Measurements from ENCODE around the gene EHF.
A peak's percentile ranks its signal among the peaks of the same experiment; 100 is the strongest.

EHF gene

DNA sequence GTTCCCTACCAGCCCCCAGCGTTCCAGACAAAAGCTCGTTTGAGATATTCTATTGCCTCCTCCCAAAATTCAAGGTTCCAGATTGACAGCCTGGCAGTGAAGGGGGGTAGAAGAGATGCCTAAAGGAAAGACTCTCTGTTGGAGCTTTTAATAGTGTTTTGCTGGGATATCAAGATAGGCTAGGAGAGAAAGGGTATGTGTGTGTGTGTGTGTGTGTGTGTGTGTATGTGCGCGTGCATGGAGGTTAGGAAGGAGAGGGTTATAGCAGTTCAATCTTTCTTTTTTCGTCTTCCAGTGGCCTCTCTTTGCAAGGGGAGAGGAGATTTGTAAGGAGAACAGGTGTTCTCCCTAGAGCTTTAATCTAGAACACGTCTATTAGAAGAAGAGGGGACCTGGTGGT is 22.0 kb downstream of the EHF start:
- Histone ChIP-seq H3K36me3 (replicated peaks in 1 of 2; ENCODE audit: control insufficient read depth in 2 of 2, insufficient read depth in 2 of 2, low read length in 2 of 2) (no peaks in the 10 kb centered on the region), H3K79me1 (ENCODE audit: low read depth, low read length) (no peaks in the 10 kb centered on the region), H3K27ac (replicated peaks; ENCODE audit: low read length) (no peak overlapping the region), H3K9me3 (replicated peaks in 1 of 2; ENCODE audit: control insufficient read depth in 2 of 2, insufficient read depth in 1 of 2, low read depth in 1 of 2, low read length in 2 of 2) (no peaks in the 10 kb centered on the region), H3K9ac (ENCODE audit: low read depth, low read length, poor library complexity) (no peak overlapping the region), H3K4ac (ENCODE audit: low read length) (no peak overlapping the region), H2AFZ (ENCODE audit: low read length) (no peak overlapping the region), H3K14ac (ENCODE audit: low read length) (no peak overlapping the region), H2BK12ac (ENCODE audit: low read length) (no peak overlapping the region), H2AK5ac (ENCODE audit: low read depth, low read length) (no peak overlapping the region), H3K4me1 (ENCODE audit: control insufficient read depth in 2 of 2, insufficient read depth in 1 of 2, low read depth in 1 of 2, low read length in 2 of 2) (peaks cover 6 to 7% of the 10 kb centered on the region in 2 donors), H4K91ac (ENCODE audit: low read depth, low read length, poor library complexity) (no peak overlapping the region), H3K18ac (ENCODE audit: low read length) (no peak overlapping the region), H4K8ac (ENCODE audit: low read depth, low read length) (no peak overlapping the region), H2BK5ac (ENCODE audit: low read length) (no peak overlapping the region), H3K4me3 (ENCODE audit: low read length in 2 of 2) (no peak overlapping the region), H3K23ac (ENCODE audit: low read depth, low read length, poor library complexity) (no peak overlapping the region), H3K4me2 (ENCODE audit: insufficient read depth, low read length, poor library complexity, severe bottlenecking) (no peak overlapping the region), H3K27me3 (ENCODE audit: control insufficient read depth in 3 of 3, insufficient read depth in 3 of 3, low read depth in 1 of 3, low read length in 3 of 3) (no peaks in the 10 kb centered on the region), H2BK15ac (ENCODE audit: low read length) (no peak overlapping the region), H2BK120ac (ENCODE audit: low read depth, low read length) (no peak overlapping the region)
- no peak for DNase-seq (ENCODE audit: low spot score)
- WGBS, 2 donors (ENCODE audit: extremely low coverage in 2 of 2, insufficient read length in 2 of 2, insufficient replicate concordance in 1 of 2): no CpG with 5 or more reads among the region's 6 CpGs

GRCh38 chr11:34643311-34643710 is 22.4 kb downstream of the EHF start:
- H3K4me3 ChIP-seq (ENCODE audit: low read length in 2 of 2): no peak overlapping the region
- H3K79me1 ChIP-seq (ENCODE audit: low read depth, low read length): no peaks in the 10 kb centered on the region
- no peak overlapping the region for H2AFZ ChIP-seq (ENCODE audit: low read length)
- H2BK12ac ChIP-seq (ENCODE audit: low read length): no peak overlapping the region
- no peaks in the 10 kb centered on the region for H3K9me3 ChIP-seq (replicated peaks in 1 of 2; ENCODE audit: control insufficient read depth in 2 of 2, insufficient read depth in 1 of 2, low read depth in 1 of 2, low read length in 2 of 2)
- H2BK5ac ChIP-seq (ENCODE audit: low read length): no peak overlapping the region
- H3K4me2 ChIP-seq (ENCODE audit: insufficient read depth, low read length, poor library complexity, severe bottlenecking): no peak overlapping the region
- H3K4ac ChIP-seq (ENCODE audit: low read length): no peak overlapping the region
- WGBS, 2 donors (ENCODE audit: extremely low coverage in 2 of 2, insufficient read length in 2 of 2, insufficient replicate concordance in 1 of 2): no CpG with 5 or more reads among the region's 3 CpGs
- no peak overlapping the region for H3K23ac ChIP-seq (ENCODE audit: low read depth, low read length, poor library complexity)
- no peak overlapping the region for H3K14ac ChIP-seq (ENCODE audit: low read length)
- no peak overlapping the region for H4K91ac ChIP-seq (ENCODE audit: low read depth, low read length, poor library complexity)
- H3K18ac ChIP-seq (ENCODE audit: low read length): no peak overlapping the region
- DNase-seq (ENCODE audit: low spot score): no peak
- no peak overlapping the region for H4K8ac ChIP-seq (ENCODE audit: low read depth, low read length)
- no peak overlapping the region for H2BK120ac ChIP-seq (ENCODE audit: low read depth, low read length)
- H2AK5ac ChIP-seq (ENCODE audit: low read depth, low read length): no peak overlapping the region
- peaks cover 6 to 7% of the 10 kb centered on the region in 2 donors for H3K4me1 ChIP-seq (ENCODE audit: control insufficient read depth in 2 of 2, insufficient read depth in 1 of 2, low read depth in 1 of 2, low read length in 2 of 2)
- H3K9ac ChIP-seq (ENCODE audit: low read depth, low read length, poor library complexity): no peak overlapping the region
- no peaks in the 10 kb centered on the region for H3K36me3 ChIP-seq (replicated peaks in 1 of 2; ENCODE audit: control insufficient read depth in 2 of 2, insufficient read depth in 2 of 2, low read length in 2 of 2)
- H3K27me3 ChIP-seq (ENCODE audit: control insufficient read depth in 3 of 3, insufficient read depth in 3 of 3, low read depth in 1 of 3, low read length in 3 of 3): no peaks in the 10 kb centered on the region
- no peak overlapping the region for H2BK15ac ChIP-seq (ENCODE audit: low read length)
- no peak overlapping the region for H3K27ac ChIP-seq (replicated peaks; ENCODE audit: low read length)

GRCh38 chr11:34643846-34644245 is 23.0 kb downstream of the EHF start:
- no peak for DNase-seq (ENCODE audit: low spot score)
- Histone ChIP-seq H3K23ac (ENCODE audit: low read depth, low read length, poor library complexity) (no peak overlapping the region), H3K4me2 (ENCODE audit: insufficient read depth, low read length, poor library complexity, severe bottlenecking) (no peak overlapping the region), H2AK5ac (ENCODE audit: low read depth, low read length) (no peak overlapping the region), H3K4me3 (ENCODE audit: low read length in 2 of 2) (no peak overlapping the region), H3K14ac (ENCODE audit: low read length) (no peak overlapping the region), H2BK120ac (ENCODE audit: low read depth, low read length) (no peak overlapping the region), H3K79me1 (ENCODE audit: low read depth, low read length) (no peaks in the 10 kb centered on the region), H3K18ac (ENCODE audit: low read length) (no peak overlapping the region), H2BK15ac (ENCODE audit: low read length) (no peak overlapping the region), H2BK5ac (ENCODE audit: low read length) (no peak overlapping the region), H2AFZ (ENCODE audit: low read length) (peak overlapping the region; percentile 21), H3K36me3 (replicated peaks in 1 of 2; ENCODE audit: control insufficient read depth in 2 of 2, insufficient read depth in 2 of 2, low read length in 2 of 2) (no peaks in the 10 kb centered on the region), H4K91ac (ENCODE audit: low read depth, low read length, poor library complexity) (no peak overlapping the region), H3K27ac (replicated peaks; ENCODE audit: low read length) (no peak overlapping the region), H4K8ac (ENCODE audit: low read depth, low read length) (no peak overlapping the region), H3K9ac (ENCODE audit: low read depth, low read length, poor library complexity) (no peak overlapping the region), H3K27me3 (ENCODE audit: control insufficient read depth in 3 of 3, insufficient read depth in 3 of 3, low read depth in 1 of 3, low read length in 3 of 3) (no peaks in the 10 kb centered on the region), H2BK12ac (ENCODE audit: low read length) (no peak overlapping the region), H3K4me1 (ENCODE audit: control insufficient read depth in 2 of 2, insufficient read depth in 1 of 2, low read depth in 1 of 2, low read length in 2 of 2) (peaks cover 6 to 7% of the 10 kb centered on the region in 2 donors), H3K9me3 (replicated peaks in 1 of 2; ENCODE audit: control insufficient read depth in 2 of 2, insufficient read depth in 1 of 2, low read depth in 1 of 2, low read length in 2 of 2) (no peaks in the 10 kb centered on the region), H3K4ac (ENCODE audit: low read length) (no peak overlapping the region)
- no CpG with 5 or more reads among the region's 2 CpGs for WGBS, 2 donors (ENCODE audit: extremely low coverage in 2 of 2, insufficient read length in 2 of 2, insufficient replicate concordance in 1 of 2)

DNA sequence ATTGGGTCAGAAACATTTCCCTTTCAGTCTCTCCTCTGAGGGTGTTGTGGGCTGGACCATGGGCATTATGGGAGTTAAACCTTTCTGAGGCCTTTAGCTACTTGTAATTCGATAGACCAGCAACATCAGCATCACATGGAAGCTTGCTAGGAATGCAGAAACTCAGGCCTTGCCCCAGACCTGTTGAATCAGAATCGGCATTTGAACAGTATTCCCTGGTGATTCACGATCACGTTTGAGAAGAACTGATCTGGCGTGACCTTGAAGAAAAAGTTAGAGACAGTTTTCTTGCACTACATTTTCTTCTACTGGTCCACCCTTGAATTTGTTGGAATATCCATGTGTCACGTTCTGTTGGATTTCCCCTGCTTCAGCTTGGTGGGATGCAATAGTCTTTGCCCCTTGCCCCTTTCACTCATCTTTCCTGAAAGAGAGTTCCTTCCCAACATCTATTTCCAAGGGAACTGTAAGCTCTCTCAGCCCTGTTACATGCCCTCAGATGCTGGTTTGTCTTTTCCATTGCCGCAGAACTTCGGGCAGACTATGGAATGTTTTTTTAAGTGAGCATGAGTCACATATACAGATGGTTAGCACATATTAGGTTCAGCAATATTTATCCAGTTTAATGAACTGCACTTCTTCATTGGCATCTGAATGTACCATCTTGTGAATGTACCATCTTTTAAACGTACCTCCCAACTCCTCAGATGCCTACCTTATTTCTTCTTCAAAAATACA is 23.9 kb downstream of the EHF start:
- H3K14ac ChIP-seq (ENCODE audit: low read length): no peak overlapping the region
- H2BK120ac ChIP-seq (ENCODE audit: low read depth, low read length): no peak overlapping the region
- no CpG with 5 or more reads among the region's 9 CpGs for WGBS, 2 donors (ENCODE audit: extremely low coverage in 2 of 2, insufficient read length in 2 of 2, insufficient replicate concordance in 1 of 2)
- H3K4me2 ChIP-seq (ENCODE audit: insufficient read depth, low read length, poor library complexity, severe bottlenecking): no peak overlapping the region
- no peak overlapping the region for H2AFZ ChIP-seq (ENCODE audit: low read length)
- H3K36me3 ChIP-seq (replicated peaks in 1 of 2; ENCODE audit: control insufficient read depth in 2 of 2, insufficient read depth in 2 of 2, low read length in 2 of 2): no peaks in the 10 kb centered on the region
- no peak overlapping the region for H2BK15ac ChIP-seq (ENCODE audit: low read length)
- H3K4me1 ChIP-seq (ENCODE audit: control insufficient read depth in 2 of 2, insufficient read depth in 1 of 2, low read depth in 1 of 2, low read length in 2 of 2): peaks cover 6 to 7% of the 10 kb centered on the region in 2 donors
- no peak overlapping the region for H3K4ac ChIP-seq (ENCODE audit: low read length)
- no peak overlapping the region for H3K27ac ChIP-seq (replicated peaks; ENCODE audit: low read length)
- H3K18ac ChIP-seq (ENCODE audit: low read length): no peak overlapping the region
- no peak overlapping the region for H3K9ac ChIP-seq (ENCODE audit: low read depth, low read length, poor library complexity)
- H3K27me3 ChIP-seq (ENCODE audit: control insufficient read depth in 3 of 3, insufficient read depth in 3 of 3, low read depth in 1 of 3, low read length in 3 of 3): no peaks in the 10 kb centered on the region
- H3K23ac ChIP-seq (ENCODE audit: low read depth, low read length, poor library complexity): no peak overlapping the region
- no peak for DNase-seq (ENCODE audit: low spot score)
- no peak overlapping the region for H2AK5ac ChIP-seq (ENCODE audit: low read depth, low read length)
- no peaks in the 10 kb centered on the region for H3K9me3 ChIP-seq (replicated peaks in 1 of 2; ENCODE audit: control insufficient read depth in 2 of 2, insufficient read depth in 1 of 2, low read depth in 1 of 2, low read length in 2 of 2)
- H4K91ac ChIP-seq (ENCODE audit: low read depth, low read length, poor library complexity): no peak overlapping the region
- H4K8ac ChIP-seq (ENCODE audit: low read depth, low read length): no peak overlapping the region
- no peaks in the 10 kb centered on the region for H3K79me1 ChIP-seq (ENCODE audit: low read depth, low read length)
- no peak overlapping the region for H3K4me3 ChIP-seq (ENCODE audit: low read length in 2 of 2)
- no peak overlapping the region for H2BK12ac ChIP-seq (ENCODE audit: low read length)
- no peak overlapping the region for H2BK5ac ChIP-seq (ENCODE audit: low read length)
